Fibroblast of pulmonary artery (primary cell): ENCODE data around the gene ADAT2.

Source experiments
- DNase-seq: peaks from one replicate; pipeline ENCODE4 v3.0.0-alpha.2; 2010; ENCODE audit warnings: low read depth
- H3K4me3 ChIP-seq: replicated peaks from 2 replicates; pipeline ENCODE4 v1.5.1; 2011; ENCODE audit warnings: low read depth, mild to moderate bottlenecking, control low read depth, low read length, moderate library complexity
- TF ChIP-seq, protein P1 (sequence below): IDR thresholded peaks from 2 replicates; pipeline ENCODE4 v1.5.1; 2011; ENCODE audit warnings: mild to moderate bottlenecking, control low read depth, low read length, inconsistent platforms; ENCODE audit errors: missing control alignments

Gene ADAT2

DNA sequence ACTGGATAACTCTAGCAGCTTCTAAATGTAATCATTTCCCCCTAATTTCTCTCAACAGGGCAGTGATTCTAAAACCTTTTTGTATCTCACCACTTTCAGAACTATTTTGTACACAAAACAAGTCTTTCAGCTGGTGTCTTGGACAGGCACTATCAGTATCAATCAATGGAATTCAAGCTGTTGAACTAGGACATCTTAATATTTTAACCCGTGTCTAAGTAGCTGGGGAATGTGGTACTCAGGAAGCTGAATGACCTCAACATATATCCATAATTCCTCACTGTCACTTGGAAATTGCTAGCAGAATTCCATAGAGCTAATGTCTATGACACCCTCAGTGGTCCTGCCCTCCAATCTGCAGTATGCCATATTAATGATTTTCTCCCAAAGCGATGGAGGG lies 24.5 kb downstream of the ADAT2 start:
- no peak overlapping the region for H3K4me3 ChIP-seq

DNA sequence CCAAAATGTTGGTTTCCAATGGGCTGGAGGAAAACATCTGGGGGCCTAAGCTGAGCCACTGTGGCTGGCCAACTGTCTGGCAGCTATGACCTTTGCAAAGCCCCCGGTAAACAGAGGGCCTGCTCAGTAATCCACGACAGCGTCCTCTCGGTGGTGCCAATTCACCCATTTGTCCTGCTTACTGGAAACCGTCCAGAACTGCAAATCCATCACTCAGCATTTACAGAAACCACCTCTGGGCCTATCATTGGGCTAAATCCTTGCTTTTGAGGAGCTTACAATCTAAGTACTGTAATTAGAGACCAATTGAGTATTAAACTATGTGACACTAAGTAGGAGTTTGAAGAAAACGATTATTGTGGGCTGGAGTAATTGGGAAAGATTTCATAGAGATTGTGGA lies 31.0 kb downstream of the ADAT2 start:
- TF ChIP-seq, protein P1, sequence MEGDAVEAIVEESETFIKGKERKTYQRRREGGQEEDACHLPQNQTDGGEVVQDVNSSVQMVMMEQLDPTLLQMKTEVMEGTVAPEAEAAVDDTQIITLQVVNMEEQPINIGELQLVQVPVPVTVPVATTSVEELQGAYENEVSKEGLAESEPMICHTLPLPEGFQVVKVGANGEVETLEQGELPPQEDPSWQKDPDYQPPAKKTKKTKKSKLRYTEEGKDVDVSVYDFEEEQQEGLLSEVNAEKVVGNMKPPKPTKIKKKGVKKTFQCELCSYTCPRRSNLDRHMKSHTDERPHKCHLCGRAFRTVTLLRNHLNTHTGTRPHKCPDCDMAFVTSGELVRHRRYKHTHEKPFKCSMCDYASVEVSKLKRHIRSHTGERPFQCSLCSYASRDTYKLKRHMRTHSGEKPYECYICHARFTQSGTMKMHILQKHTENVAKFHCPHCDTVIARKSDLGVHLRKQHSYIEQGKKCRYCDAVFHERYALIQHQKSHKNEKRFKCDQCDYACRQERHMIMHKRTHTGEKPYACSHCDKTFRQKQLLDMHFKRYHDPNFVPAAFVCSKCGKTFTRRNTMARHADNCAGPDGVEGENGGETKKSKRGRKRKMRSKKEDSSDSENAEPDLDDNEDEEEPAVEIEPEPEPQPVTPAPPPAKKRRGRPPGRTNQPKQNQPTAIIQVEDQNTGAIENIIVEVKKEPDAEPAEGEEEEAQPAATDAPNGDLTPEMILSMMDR = no peak
- no peak for DNase-seq
- no peak overlapping the region for H3K4me3 ChIP-seq

More for the DNA sequence above, 24.5 kb downstream of the ADAT2 start:
- DNase-seq = no peak
- TF ChIP-seq, protein P1 = no peak

DNA sequence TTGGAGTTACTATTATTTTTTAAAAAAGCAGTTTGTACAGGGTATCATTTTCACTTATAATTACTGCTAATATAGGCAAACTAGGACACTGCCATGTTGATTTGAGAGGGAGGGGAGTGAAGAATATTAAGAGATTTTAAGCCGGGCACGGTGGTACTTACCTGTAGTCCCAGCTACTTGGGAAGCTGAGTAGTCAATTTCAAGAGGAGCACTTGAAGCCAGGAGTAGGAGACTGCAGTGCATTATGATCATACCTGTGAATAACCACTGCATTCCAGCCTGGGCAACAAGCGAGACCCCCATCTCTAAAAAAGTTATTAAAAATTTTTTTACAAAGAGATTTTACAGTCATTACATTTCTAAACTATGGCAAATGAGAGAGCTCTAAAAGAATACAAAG lies 35.7 kb downstream of the ADAT2 start:
- no peak overlapping the region for H3K4me3 ChIP-seq
- TF ChIP-seq, protein P1 = no peak
- DNase-seq = no peak

DNA sequence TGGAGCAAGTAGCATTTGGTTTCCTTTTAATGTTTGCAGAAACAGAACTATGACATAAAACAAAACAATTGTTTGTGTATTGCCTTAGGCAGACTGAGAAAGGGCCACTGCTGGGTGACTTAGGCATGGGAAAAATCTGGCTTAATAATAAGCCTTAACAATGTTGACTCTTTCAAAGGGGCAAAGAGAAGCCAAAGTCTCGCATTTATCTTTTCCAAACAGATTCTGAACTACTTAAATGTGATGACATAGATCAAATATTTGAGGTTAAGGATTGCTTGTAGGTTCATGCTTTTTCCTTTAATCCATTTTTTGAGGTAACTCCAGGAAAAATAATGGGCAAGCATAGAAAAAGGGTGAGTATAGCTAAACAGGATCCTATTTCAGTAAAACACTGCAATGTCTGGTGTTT lies 39.6 kb downstream of the ADAT2 start:
- H3K4me3 ChIP-seq = no peak overlapping the region
- TF ChIP-seq, protein P1 = no peak
- DNase-seq = no peak

DNA sequence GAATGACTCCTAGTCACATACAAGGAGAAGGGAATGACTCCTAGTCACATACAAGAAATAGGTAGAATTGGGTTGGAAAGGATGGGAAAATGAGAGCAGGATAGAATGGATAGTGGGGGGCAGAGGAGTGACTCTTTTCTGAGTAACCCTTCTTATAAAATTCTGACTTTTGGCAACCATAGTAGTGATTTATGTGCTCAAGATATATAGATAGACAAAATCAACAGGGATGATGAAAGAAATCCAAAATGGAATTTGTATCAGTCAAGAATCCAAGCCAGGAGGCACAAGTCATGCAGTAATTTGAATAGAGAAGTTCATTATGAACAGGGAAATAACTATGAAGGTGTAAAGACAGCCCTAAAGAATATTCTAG lies 41.7 kb downstream of the ADAT2 start:
- TF ChIP-seq, protein P1 = no peak
- DNase-seq = no peak
- no peak overlapping the region for H3K4me3 ChIP-seq

DNA sequence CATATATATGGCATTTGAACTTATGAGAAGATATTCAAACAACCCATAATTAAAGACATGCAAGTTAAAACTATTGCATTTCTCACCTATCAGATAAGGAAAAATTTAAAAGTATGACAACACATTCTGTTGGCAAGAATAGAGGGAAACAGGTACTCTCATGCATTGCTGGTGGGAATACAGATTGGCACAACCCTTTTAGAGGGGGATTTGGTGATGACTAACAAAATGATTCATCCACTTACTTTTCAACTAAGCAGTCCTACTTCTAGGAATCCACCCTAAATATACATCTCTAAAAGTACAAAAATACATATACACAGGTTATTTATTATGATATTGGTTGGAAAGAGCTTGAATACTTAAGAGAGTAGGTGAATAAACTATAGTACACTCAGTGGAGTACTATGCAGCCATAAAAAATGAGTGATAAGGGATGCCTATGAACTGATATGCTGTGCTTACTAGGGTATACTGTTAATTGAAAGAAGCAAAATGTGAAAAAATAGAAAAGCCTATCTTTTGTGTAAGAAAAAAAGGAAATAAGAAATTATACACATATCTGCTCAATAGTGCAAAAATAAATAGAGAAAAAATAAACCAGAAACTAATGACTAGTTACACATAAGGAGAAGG lies 42.2 kb downstream of the ADAT2 start:
- no peak for DNase-seq
- H3K4me3 ChIP-seq = no peak overlapping the region
- TF ChIP-seq, protein P1 = no peak

DNA sequence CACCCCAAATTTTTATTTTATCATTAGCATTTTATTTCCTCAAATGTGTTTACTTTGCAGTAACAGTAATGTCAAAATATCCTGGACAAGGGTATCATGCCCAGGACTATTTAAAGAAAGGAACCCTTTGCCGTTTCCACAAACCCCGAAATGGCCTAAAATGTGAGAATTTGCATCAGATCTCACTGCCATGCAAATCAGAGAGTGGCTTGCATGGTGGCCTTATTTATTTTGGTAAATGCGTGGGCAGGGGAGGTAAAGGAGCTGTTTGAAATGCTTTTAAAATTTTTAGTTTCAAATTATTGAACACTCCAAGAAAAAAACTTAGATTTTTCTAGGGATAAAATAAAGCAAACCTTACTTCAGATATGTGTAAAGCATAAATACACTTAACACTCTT lies 43.8 kb downstream of the ADAT2 start:
- H3K4me3 ChIP-seq = no peak overlapping the region
- DNase-seq = no peak
- TF ChIP-seq, protein P1 = no peak
